DMS153 treated with DMSO at 0.1 percent for 48 hours (cell line): ENCODE results near the gene XPA.
"Not testable (repeated sequence)": the region's sequence is repeated elsewhere in the genome, so short reads cannot be mapped to it uniquely, and the experiment has no call there.

ENCODE experiments used
- DNase-seq: peaks from one replicate; lab custom pipeline; 2025; ENCODE audit not compliant: unreplicated experiment; lab: John Stamatoyannopoulos, UW

XPA gene

DNA sequence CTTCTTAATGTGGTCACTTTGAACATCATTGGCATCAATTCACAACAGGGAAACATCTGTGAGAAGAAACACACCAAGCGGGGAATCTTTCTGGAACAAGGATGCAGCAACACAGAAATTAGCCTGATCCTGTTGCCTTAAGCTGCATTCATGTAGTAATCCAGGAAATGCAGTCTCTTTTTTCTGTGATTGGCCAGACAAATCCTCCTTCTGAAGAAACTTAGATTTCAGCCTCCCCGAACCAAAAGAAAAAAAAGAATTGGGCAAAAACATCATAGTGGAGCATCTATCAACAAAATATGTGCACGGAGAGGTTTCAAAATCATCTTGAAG is 7.2 kb upstream of the XPA start:
- peak; percentile 37 for DNase-seq

DNA sequence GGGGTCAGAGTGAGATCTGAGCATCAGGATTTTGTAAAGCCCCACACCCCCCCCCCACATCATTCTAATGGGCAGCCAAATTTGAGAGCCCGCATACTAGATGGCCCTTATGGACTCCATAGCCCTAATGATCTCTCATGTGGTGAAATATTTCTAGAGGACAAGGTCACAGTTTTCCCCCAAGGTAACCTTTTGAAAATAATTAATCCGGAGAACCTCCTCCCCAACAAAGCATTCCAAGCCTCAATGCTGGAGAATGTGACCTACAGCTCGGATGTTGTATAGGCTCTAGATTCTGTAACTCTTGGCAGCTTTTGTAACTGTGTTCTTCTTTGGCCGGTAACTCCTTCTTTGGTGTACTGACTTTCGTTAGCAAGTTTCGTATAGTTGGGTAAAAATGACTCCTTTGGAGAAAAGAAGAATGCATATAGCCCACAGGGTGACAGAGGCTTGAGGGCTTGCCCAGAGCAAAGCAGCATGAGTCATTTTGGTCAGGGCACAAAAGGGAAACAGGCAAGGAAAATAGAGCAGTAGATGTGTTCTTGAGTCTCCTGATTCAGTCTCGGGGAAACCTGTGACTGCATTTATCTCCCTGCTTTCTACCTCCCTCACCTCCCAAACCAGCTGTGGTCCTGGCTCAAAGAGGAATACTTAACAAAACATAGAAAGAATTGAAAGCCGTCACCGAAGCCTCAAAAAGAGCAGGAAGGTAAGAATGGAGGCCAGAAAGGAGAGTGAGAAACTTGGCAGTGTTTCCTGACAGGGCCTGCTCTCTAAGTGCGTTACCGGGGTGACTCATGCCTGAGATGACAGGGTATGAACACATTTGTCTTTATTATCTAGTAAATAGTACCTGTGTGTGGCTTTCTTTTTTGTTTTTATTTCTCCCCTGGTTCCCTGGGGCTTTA is 6.6 kb upstream of the XPA start:
- peak; percentile 37 for DNase-seq

DNA sequence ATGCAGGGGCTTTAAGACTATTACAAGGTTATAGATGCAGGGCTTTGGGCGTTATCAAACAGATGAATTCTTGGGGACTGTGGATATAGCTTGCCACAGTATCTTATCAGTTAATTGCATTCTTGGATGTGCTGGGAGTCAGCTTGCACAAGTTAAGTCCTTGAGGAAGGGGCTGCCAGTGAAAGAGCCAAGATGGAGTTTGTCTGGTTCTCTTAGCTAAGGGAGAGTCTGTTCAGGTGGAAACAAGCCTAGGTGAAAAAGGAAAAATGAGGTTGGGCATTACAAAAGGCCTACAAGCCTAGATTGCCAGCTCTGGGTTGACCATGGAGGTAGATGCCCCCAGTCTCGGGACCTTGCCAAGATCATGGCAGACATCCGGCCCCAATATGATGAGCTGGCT is 2.7 kb upstream of the XPA start:
- DNase-seq = not testable (repeated sequence)

DNA sequence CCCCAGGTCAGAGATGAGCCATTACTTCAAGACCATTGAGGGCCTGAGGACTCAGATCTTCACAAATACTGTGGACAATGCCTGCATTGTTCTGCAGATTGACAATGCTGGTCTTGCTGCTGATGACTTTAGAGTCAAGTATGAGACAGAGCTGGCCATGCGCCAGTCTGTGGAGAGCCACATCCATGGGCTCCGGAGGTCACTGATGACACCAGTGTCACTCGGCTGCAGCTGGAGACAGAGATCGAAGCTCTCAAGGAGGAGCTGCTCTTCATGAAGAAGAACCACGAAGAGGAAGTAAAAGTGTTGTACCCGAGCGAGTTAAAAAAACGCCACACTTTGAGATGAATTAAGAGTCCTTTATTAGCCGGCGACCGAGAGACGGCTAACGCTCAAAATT is 2.1 kb upstream of the XPA start:
- DNase-seq = not testable (repeated sequence)

DNA sequence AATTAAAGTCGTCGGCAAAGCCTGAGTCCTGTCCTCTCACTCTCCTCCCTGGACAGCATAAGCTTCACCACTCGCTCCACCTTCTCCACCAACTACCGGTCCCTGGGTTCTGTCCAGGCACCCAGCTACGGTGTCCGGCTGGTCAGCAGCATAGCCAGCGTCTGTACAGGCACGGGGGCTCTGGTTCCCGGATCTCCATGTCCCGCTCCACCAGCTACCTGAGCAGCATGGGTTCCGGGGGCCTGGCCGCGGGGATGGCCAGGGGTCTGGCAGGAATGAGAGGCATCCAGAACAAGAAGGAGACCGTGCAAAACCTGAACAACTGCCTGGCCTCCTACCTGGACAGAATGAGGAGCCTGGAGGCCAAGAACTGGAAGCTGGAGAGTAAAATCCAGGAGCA is 1.7 kb upstream of the XPA start:
- DNase-seq = no peak

DNA sequence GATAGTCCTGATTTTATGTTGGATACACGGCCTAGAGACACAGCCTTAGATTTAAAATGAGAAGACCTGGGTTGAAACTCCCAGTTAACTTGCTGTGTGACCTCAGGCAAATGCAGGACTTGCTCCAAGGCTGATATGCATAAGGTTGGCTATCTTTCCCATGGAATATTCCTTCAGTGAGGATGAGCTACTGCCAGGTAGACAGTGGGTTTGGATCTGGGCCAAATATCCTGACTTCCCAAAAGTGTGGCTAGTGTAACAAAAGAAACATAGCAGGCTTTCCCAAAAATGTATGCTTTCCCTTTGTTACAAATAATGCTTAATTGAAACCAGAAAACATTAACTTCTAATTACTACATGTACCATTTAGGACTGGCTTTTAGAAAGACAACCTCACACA is 697 bp upstream of the XPA start:
- no peak for DNase-seq

DNA sequence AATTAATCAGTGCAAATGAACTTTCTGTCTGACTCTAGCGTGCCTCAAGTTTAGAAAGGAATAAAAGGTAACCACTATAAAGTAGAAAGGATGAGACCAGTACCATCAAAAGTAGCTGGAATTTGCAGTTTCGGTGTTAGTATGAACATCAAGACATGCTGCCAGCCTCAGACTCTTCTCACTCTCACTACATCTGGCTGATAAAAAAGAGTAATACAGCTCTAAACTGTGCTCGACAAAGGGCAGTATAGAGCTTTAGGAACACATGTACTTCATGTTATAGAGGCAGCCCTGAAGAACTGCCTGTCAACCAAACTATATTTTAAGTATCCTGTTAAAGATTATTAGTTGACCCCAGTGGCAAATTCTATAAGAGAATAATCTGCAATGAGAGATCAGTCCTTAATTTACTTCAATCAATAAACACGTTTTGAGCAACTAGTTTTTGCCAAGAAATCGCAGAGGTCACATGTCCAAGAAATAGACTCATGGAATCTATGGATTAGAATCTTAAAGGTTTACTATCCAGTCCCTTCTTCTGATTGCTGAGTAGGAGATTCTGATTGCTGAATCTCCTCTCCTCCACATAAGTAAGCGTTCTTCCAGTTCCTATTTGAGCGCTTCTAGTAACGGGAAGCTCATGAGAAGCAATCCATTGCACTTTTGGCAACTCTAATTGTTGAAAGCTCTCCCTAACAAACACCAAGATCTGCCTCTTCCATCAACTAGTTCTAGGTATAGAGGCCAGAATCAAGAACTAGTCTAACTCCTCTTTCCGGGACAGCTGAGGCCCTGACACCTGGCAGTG is 941 bp downstream of the XPA start:
- DNase-seq = peak; percentile 40

DNA sequence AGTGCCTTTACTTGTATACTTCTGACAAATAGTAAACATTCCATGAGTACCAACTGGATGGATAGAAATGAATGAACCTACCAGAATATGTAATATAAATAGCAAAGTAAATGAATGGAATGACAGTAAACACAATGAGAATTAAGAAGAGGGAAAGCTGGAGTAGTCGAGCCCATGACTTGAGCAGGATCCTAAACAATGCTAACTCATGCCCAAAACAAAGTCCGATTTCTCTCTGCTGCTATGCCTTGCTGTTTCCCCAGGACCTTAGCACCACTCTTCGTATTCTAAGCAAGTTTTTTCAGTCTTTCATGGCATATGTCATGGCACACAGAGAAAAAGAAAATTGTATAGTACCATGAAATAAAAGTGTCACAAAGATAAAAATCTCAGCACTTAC is 1.8 kb downstream of the XPA start:
- DNase-seq = no peak

DNA sequence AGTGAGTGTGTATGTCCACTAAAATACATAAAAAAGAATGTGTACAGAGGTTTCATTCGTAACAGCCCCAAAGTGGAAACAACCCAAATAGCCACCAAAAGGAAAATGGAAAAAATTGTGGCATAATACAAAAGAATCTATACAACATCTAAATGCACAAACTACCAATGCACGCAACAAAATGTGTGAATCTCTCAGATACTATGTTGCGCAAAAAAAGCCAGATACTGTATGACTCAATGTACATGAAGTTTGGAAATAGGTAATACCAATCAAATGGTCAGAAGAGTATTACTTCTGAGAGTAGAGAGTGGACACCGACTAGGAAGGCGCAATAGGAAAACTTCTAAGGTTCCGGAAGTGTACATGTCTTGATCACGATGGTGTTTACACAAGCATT is 2.4 kb downstream of the XPA start:
- DNase-seq = no peak

DNA sequence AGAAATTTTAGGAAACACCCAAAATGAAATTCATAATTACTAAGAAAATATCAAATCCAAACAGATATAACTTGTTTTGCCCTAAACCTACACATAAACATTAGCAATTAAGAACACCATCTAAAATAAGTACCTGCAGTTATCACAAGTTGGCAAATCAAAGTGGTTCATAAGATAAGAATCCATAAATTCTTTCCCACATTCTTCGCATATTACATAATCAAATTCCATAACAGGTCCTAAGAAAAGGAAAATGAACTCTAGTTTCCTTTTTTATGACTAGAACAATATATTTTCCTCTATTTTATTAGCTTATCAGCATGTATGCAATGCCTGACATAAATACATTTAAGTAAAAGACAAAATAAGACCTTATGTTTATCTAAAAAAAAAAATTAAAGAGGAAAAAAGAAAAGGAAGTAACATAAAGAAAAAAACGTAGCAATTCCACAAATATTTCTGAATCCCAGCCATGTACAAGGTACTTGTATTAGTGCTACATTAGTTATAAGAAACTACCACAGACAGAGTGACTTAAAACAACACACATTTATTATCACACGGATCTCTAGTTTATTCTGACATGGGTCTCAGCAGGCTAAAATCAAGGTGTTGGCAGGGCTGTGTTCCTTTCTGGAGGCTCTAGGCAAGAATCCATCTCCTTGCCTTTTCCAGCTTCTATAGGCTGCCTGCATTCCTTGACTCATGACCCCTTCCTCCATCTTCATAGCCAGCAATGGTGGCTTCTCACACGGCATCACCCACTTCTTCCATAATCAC is 7.5 kb downstream of the XPA start:
- no peak for DNase-seq

DNA sequence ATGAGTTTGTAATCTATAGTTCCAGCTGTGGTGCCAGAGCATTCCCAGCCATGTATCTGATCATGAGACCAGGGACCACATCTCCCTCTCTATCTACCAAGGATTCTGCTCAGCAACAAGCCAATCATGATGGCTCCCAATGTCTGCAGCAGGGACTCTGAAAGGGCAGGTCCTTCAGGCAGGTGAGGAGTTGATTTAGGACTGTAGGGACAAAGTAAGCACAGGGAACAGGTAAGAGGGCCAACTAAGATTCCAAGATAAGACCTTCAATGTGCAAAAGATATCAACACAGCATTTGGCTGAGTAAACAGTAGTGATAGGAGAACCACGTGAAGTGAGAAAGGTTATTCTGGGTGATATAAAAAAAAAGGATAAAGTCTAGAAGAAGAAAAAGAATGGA is 8.5 kb downstream of the XPA start:
- no peak for DNase-seq

DNA sequence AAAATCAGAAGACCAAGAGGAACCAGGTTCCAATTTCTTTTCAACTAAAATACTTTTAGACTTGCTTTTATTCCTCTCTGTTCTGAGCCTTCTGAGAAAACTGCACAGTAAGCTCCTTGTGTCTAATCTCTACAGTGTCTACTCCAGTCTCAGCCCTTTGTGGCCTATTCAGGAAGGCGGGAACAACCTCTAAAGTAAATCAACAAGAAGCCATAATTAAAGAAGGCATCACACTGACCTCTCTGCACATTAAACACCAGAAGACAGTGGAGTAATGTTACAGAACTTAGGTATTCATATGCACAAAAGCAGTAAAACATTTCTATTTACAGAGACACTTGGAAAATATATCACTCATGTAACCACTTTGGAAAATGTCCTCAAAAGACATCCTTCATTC is 14.9 kb downstream of the XPA start:
- DNase-seq = no peak

DNA sequence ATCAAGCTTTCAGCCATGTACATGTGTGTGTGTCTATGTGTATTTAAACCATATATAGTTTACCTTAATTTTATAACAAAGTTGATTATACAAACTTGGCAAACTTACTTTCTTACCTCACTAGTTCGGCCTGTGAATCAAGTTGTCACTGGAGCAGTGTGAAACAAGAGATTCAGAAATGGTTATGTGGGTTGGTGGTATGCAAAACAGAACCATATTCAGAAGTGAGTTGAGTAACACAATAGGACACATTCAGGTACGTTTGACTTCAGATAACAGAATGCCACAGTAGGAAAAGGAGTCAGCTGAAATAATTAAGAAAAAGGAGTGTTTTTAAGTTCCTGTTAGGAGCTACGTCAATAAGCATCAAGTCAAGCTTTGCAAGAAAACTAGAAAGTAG is 21.5 kb downstream of the XPA start:
- no peak for DNase-seq

DNA sequence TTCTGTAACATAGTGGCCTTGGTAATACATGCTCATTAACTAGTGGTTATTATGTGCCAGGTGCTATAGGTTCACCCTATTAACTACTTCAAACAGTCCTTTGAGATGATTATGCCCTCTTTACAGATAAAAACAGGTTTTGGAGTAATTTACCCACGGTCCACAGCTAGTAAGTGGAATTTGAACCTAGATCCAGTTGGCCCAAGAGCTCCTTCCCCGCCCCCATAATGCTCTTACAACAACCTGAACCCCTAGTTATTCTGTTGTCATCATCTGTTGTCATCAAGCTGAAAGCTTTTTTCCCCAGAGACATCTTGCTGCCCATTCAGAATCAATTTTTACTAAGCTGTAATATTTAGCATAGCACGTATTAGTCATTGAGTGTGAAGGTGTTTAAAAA is 23.2 kb downstream of the XPA start:
- no peak for DNase-seq

DNA sequence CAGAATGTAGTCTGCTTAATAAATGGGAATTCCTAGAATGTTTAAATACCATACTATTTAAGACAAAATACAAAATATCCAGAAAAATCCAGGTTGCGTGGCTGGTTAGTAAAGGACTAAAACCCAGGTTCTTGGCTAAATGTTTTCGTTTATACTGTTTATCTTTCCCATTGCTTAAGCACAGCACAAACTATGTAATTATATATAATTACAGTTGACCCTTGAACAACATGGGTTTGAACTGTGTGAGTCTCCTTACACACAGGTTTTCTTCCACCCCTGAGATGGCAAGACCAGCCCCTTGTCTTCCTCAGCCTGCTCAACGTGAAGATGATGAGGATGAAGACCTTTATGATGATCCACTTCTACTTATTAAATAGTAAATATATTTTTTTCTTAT is 24.7 kb downstream of the XPA start:
- DNase-seq = no peak

DNA sequence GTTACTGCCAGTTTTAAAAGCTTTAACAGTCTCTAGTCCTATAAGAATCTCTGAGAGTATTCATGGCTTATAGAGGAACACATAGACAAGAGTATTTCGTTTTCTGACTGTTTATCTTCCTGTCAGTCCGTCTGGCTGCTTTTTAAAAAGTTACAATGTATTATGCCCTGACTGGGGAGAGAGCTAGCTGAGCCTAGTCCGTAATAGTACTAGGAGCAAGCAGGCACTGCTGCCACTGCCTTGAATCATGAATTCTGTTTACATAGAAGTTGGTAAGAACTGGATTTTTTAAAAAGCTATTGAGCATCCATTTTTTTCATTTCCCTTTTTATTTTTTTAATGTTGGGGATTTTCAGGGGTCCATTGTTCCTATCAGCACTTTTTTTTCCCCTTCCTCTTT is 26.6 kb downstream of the XPA start:
- no peak for DNase-seq

DNA sequence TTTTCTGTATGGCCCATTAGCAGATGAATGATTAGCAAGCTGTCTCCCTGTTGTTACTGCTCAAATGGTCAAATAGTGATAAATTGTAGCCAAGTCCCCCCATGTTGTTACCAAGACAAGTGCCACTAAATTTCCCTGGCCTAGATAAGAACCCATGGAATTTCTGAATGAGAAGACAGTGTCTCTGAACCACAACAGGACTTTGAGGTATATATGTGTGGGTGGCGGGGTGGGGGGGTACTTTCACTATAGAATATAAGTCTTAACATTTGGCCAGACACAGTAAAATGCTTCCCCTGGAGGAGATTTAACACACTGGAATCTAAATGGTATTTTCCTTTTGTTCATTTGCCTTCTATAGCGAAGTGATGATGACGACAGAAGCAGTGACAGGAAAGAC is 28.7 kb downstream of the XPA start:
- DNase-seq = no peak

DNA sequence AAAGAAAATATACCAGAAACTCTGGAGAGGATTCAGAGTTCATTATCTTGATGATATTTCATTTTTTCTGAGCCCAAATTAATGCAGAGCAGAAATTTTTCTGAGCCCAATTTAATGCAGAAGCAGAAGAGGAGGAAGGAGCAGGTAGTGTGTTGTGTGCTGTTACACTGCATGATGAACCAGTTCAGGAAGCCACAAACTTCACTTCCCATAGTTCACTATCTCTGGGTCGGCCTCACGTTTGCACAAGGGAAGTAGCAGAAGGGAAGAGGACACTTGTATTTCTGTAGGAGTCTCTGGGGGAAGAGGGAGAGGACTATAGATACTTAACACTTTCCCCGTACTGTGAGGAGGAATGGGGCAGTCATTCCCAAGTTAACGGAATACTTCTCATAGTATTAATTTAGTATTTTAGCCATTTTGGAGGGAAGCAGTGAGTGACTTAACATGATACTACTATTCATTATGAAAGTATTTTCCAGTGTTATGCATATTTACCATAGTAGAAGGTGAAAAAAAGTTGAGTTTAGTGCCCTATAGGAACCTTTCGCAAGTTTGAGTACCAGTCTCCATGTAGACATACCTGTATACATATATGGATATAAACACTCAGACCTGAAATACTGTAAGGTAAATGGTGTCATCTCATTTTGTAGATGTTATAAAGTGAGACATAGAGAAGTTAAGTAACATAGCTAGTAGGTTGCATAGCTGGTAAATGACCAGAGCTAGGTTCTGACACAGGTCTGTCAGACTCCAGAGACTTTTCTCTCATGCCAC is 30.0 kb downstream of the XPA start:
- DNase-seq = no peak

DNA sequence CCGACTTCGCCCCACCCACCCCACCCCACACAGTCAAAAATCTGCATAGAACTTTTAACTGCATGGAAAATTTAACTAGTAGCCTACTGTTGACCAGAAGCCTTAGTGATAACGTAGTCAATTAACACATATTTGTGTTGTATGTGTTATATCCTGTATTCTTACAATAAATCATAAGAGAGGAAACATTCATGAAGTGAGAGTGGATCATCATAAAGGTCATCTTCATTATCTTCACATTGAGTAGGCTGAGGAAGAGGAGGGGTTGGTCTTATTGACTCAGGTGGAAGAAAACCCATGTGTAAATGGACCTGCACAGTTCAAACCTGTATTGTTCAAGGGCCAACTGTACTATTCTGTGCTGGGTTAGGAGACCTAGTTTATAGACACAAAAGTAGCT is 31.4 kb downstream of the XPA start:
- DNase-seq = no peak

DNA sequence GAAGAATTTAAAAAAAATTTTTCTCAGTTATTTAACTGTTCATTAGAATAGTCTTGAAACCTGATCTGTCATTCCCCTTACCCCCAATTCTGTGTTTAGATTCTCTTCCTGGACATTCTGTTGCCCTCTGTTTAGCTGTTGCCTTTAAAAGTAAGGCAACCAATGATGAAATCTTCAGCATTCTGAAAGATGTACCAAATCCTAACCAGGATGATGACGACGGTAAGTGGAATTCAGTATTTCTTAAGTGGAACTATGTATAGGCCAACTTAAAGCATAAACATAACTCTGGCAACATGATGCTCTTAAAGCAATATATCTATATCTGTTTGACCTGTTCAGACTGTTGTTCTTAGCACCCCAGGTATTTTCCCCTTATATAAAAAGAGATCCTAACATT is 36.3 kb downstream of the XPA start:
- no peak for DNase-seq

DNA sequence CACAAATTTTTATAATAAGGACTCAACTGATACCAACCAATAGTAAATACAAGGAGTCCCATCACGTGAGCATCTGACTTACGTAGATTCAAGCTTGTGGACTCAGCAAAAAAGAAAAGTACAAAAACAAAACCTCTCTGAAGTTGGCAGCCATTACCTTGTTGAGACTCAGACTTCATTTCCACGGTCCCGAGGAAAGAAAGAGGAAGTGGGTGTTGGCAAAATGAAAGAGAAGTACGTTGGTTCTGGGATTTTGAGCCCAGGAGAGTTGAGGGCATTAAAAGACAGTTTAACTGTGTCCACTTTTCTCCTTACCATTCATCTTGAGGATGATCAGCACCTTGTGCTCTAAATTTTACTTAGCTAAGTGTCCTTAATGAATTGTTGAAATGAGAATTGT is 36.8 kb downstream of the XPA start:
- no peak for DNase-seq
